ENCODE measurements around the gene ZNF441. TPM values are rescaled to one million over a fixed set of nuclear protein-coding genes. Genes with fewer than 3 reads are reported as not detected.
A peak's percentile ranks its signal among the peaks of the same experiment; 100 is the strongest.

Gene ZNF441
- total and polyA plus RNA-seq, 10 of the 15 experiments (the other 5 are each of a cell fraction or from before 2014, with no cell fraction given): 1.0 to 9.4 (median 4.3) TPM

DNA sequence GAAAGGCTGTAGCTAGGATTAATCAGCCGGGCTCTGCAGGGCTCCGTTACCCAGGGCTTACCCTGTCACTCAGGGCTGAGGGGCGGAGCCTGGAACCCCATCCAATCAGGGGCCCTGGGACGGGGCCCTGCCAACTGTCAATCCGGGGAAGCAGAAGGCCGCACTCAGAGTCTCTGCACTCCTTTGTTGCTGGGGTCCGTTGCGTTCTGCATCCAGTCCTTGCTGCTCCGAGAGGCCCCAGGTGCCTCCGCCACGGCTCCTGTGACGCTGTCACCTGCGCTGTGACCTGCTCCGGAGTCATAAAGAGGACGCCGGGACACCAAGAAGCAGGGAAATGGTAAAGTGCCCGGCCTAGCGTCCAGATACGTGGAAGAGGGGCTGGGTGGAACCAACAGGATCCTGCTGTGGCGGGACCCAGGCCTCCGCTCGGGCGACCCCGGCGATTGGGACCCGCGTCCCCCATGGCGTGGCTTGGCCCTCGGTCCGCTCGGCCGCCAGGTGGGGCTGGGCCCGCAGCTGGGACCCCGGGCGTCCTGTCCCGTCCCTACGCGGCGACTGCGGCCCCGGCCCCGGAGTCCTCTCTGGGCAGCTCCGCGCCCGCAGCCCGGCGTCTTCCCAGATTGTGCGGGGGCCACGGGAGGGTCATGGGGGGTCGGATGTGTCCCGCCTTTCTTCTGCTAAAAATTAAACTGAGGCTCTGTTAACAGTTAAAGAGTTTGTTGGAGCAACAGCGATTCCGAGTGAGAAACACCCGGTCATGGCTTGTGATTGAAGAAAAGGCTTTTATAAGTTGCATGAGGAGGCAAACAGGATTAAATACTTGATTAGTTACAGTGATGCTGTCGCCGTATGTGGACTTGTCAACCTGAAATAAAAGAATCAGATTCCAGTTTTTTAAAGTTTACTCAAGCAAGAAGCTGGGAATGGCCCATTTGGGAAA is 31.9 kb downstream of the ZNF441 start, which contains the start of gene ZNF491 (continued):
- TF ChIP-seq, protein P1, sequence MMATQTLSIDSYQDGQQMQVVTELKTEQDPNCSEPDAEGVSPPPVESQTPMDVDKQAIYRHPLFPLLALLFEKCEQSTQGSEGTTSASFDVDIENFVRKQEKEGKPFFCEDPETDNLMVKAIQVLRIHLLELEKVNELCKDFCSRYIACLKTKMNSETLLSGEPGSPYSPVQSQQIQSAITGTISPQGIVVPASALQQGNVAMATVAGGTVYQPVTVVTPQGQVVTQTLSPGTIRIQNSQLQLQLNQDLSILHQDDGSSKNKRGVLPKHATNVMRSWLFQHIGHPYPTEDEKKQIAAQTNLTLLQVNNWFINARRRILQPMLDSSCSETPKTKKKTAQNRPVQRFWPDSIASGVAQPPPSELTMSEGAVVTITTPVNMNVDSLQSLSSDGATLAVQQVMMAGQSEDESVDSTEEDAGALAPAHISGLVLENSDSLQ (IDR thresholded peaks at IDR 0.05): peak; percentile 98
- TF ChIP-seq SUZ12 (IDR thresholded peaks at IDR 0.05; ENCODE audit: unreplicated experiment) (no peak), POU2F2 (IDR thresholded peaks at IDR 0.05; ENCODE audit: borderline replicate concordance, low read depth, low read length) (no peak), ATF7 (IDR thresholded peaks at IDR 0.05; ENCODE audit: low read depth) (no peak), ELK1 (IDR thresholded peaks at IDR 0.05; ENCODE audit: low read depth, low read length) (no peak), NBN (IDR thresholded peaks at IDR 0.05) (no peak; the same call in 1 of the 2 replicates), USF1 (IDR thresholded peaks at IDR 0.05; ENCODE audit: borderline replicate concordance, extremely low read length, insufficient read depth, low read depth, low read length) (no peak), TCF7 (IDR thresholded peaks at IDR 0.05; ENCODE audit: borderline replicate concordance) (no peak), BRCA1 (IDR thresholded peaks at IDR 0.05; ENCODE audit: low read depth, low read length) (no peak), RB1 (IDR thresholded peaks at IDR 0.05; ENCODE audit: borderline replicate concordance) (no peak), JUND (IDR thresholded peaks at IDR 0.05; ENCODE audit: low read depth, low read length) (no peak), SMC3 (IDR thresholded peaks at IDR 0.05; ENCODE audit: borderline replicate concordance, low read length) (no peak), ZNF24 (IDR thresholded peaks at IDR 0.05) (no peak), SREBF1 (IDR thresholded peaks at IDR 0.05; ENCODE audit: low read length) (no peak), POLR2AphosphoS5 (IDR thresholded peaks at IDR 0.05; ENCODE audit: low read length) (peak; percentile 56; the same call in 1 of the 2 replicates), ETV6 (conservative IDR thresholded peaks at IDR 0.05 in 1 of 2, IDR thresholded peaks at IDR 0.05 in 1 of 2; ENCODE audit: borderline replicate concordance in 1 of 2, low read depth in 1 of 2) (no peak), NKRF (conservative IDR thresholded peaks at IDR 0.05) (no peak; the same call in 1 of the 2 replicates), BCL11A (IDR thresholded peaks at IDR 0.05; ENCODE audit: low read depth, low read length) (no peak), RELA (IDR thresholded peaks at IDR 0.05; ENCODE audit: borderline replicate concordance, partially characterized antibody) (no peak), SRF (IDR thresholded peaks at IDR 0.05; ENCODE audit: low read depth in 2 of 2, low read length in 2 of 2) (no peak), MTA2 (IDR thresholded peaks at IDR 0.05; ENCODE audit: low read depth) (no peak), ZNF217 (IDR thresholded peaks at IDR 0.05) (no peak), SKIL (IDR thresholded peaks at IDR 0.05; ENCODE audit: low read depth, poor library complexity, severe bottlenecking) (no peak)
